ENCODE results near the gene PRELID1. TPM values are rescaled to one million over a fixed set of nuclear protein-coding genes. Genes with fewer than 3 reads are reported as not detected.

Gene PRELID1
- total RNA-seq, 2 experiments from 2014 or later: 33.1 to 35.0 TPM

DNA sequence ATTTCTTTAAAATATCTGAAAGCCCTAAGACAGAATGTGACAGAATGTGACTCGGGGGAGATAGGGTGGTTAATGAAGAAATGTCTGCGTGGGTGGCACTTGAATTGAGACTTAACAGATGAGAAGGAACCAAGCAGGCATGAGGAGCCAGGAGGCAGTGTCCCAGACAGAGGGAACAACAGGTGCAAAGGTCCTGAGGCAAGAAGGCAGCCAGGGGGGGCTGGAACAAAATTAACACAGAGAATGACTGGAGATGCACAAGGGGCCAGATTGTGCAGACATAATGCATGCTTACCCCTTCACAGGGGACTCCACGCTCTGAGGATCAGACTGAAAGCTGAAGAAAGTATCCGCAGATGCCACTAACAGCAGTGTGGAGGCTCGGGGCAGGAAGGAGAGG is 46.2 kb downstream of the PRELID1 start:
- H3K9me3 Mint-ChIP-seq: no peaks in the 10 kb centered on the region
- Histone ChIP-seq H3K4me1 (ENCODE audit: insufficient read depth, low read length) (peaks cover 46% of the 10 kb centered on the region), H3K27ac (ENCODE audit: low read depth in 1 of 2, low read length in 2 of 2) (no peak overlapping the region), H3K9me3 (ENCODE audit: control insufficient read depth in 1 of 2, insufficient read depth in 1 of 2, low read length in 2 of 2) (no peaks in the 10 kb centered on the region), H3K36me3 (ENCODE audit: insufficient read depth, low read length) (peaks cover 32% of the 10 kb centered on the region), H3K27me3 (ENCODE audit: control insufficient read depth in 1 of 2, insufficient read depth in 2 of 2, low read length in 2 of 2) (no peaks in the 10 kb centered on the region), H3K4me3 (ENCODE audit: low read length) (no peak overlapping the region)
- H3K4me1 Mint-ChIP-seq (ENCODE audit: low read depth): peaks cover 60% of the 10 kb centered on the region
- DNase-seq: no peak
- peaks cover 50% of the 10 kb centered on the region for H3K36me3 Mint-ChIP-seq (ENCODE audit: low read depth)
- peak overlapping the region; percentile 95 for H3K4me3 Mint-ChIP-seq
- POLR2A ChIA-PET: no interaction called here
- TF ChIP-seq, protein P1, sequence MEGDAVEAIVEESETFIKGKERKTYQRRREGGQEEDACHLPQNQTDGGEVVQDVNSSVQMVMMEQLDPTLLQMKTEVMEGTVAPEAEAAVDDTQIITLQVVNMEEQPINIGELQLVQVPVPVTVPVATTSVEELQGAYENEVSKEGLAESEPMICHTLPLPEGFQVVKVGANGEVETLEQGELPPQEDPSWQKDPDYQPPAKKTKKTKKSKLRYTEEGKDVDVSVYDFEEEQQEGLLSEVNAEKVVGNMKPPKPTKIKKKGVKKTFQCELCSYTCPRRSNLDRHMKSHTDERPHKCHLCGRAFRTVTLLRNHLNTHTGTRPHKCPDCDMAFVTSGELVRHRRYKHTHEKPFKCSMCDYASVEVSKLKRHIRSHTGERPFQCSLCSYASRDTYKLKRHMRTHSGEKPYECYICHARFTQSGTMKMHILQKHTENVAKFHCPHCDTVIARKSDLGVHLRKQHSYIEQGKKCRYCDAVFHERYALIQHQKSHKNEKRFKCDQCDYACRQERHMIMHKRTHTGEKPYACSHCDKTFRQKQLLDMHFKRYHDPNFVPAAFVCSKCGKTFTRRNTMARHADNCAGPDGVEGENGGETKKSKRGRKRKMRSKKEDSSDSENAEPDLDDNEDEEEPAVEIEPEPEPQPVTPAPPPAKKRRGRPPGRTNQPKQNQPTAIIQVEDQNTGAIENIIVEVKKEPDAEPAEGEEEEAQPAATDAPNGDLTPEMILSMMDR (IDR thresholded peaks at IDR 0.05): no peak
- CTCF ChIA-PET: interaction anchor here (1.2 to 1.6 kb wide), 2 partner anchors 31 to 41 kb away, joined by 4 to 5 read pairs; no protein-coding TSS in a partner anchor
- no peaks in the 10 kb centered on the region for H3K27me3 Mint-ChIP-seq
- intact Hi-C loops (cut with DNase I, micrococcal nuclease): loop anchor here in 1 of 2 experiments (5.0 to 10.0 kb wide), 3 partner anchors 217 to 965 kb away; partner anchors contain the start of genes HIGD2A, NHP2, NOP16 and NSD1
- H3K27ac Mint-ChIP-seq: peak overlapping the region; percentile 98
- ATAC-seq (ENCODE audit: poor library complexity): no peak

DNA sequence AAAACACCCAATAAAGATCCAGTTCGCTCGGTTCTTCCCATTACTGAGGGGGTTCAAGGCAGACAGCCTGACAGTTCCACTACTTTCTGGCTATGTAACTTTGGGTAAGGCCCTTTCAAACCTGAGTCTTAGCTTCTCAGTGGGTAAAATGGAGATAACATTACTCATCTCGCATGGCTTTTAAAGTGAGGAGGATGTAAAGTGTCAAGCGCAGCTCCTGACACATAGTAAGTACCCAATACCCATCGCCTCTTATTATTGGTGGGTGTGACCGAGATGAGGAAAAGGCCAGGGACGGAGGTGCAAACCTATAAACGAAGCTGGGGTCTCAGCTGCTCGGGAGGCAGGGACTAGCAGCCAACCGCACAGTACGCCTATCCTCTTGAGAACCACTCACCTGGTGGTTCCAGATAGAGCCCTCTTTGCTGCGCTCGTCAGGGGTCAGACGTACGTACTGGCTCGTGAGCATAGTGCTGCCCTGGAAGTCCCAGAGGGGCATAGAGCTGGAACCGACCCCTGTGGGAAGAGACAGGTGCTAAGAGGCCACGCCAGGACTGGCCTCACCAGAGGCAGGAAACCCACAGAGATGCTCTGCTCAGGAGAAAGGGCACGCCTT is 47.3 kb downstream of the PRELID1 start:
- peaks cover 46% of the 10 kb centered on the region for H3K36me3 Mint-ChIP-seq (ENCODE audit: low read depth)
- intact Hi-C loops (cut with DNase I, micrococcal nuclease): loop anchor here in 1 of 2 experiments (1.0 to 10.0 kb wide), 4 partner anchors 219 to 966 kb away; partner anchors contain the start of genes B4GALT7, HIGD2A, NHP2 and NOP16
- peak overlapping the region; percentile 95 for H3K4me3 Mint-ChIP-seq
- H3K4me1 ChIP-seq (ENCODE audit: insufficient read depth, low read length): peaks cover 57% of the 10 kb centered on the region
- H3K9me3 ChIP-seq (ENCODE audit: control insufficient read depth in 1 of 2, insufficient read depth in 1 of 2, low read length in 2 of 2): no peaks in the 10 kb centered on the region
- CTCF ChIA-PET: interaction anchor here (1.0 to 2.0 kb wide), 6 partner anchors 18 to 103 kb away, joined by 3 to 13 read pairs (median 5); no protein-coding TSS in a partner anchor
- H3K27ac Mint-ChIP-seq: peak overlapping the region; percentile 98
- ATAC-seq (ENCODE audit: poor library complexity) (no peak), DNase-seq (no peak)
- peaks cover 71% of the 10 kb centered on the region for H3K4me1 Mint-ChIP-seq (ENCODE audit: low read depth)
- H3K4me3 ChIP-seq (ENCODE audit: low read length): peak overlapping the region; percentile 95
- POLR2A ChIA-PET: interaction anchor here (1.0 to 2.5 kb wide), 16 partner anchors 9 to 242 kb away, joined by 3 to 17 read pairs (median 8); partner anchors contain the start of genes GRK6, PRELID1, RAB24 and TMED9
- H3K27ac ChIP-seq (ENCODE audit: low read depth in 1 of 2, low read length in 2 of 2): peak overlapping the region; percentile 85 to 95
- H3K27me3 Mint-ChIP-seq: no peaks in the 10 kb centered on the region
- TF ChIP-seq, protein P1 (IDR thresholded peaks at IDR 0.05): no peak
- H3K36me3 ChIP-seq (ENCODE audit: insufficient read depth, low read length): peaks cover 31% of the 10 kb centered on the region
- no peaks in the 10 kb centered on the region for H3K27me3 ChIP-seq (ENCODE audit: control insufficient read depth in 1 of 2, insufficient read depth in 2 of 2, low read length in 2 of 2)
- H3K9me3 Mint-ChIP-seq: no peaks in the 10 kb centered on the region

DNA sequence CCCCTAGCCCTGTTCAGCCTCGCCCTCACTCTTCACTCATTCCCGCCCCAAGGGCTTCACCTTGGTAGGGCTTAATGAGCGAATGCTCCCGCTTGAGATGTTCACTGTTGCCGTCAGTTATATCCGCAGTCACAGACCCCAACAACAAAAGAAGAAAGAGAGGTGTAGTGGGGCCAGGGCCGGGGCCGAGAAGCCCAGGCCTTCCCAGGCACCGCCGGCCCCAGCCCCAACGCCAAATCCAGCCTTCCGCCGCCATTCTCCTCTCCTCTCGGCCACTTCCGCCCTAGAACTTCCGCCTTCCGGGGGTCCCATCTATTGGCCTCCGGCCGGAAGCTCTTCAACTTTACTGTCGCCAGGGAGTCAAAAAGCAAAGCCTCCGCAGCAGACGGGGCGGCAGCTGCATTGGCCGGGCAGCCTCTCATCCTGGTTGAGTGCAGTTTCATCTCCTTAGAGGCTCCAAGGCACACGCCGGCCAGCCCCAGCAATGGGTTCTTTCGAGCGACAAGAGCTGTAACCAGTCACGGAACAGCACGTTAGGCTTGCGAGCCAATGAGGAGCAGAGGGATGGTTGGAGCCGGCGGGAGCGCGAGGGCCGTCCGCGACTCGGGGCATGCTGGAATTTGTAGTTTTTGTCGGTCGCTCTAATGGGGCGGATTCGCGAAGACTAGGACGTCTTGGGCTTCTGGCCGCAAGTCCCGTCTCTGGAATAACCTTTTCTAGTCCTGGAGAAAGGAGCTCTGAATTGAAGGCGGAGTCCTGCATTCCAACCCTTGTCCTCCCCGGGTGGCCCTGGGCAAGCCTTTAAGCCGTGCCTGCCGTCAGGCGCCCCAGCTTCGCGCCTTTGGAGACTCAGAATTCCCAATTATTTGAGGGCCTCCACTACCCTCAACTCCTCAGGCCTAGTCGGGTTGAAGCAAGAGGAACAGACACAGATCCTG is 48.1 kb downstream of the PRELID1 start, which contains the start of gene LMAN2:
Gene LMAN2 (minus strand): TSS at position 277 of the 938 bp plus-strand sequence. CDS start 21 bp downstream, at position 256.
- Mint-ChIP-seq H3K36me3 (ENCODE audit: low read depth) (peaks cover 38% of the 10 kb centered on the region), H3K9me3 (no peaks in the 10 kb centered on the region), H3K27me3 (no peaks in the 10 kb centered on the region), H3K4me3 (peak within 1 kb of the TSS; percentile 95), H3K4me1 (ENCODE audit: low read depth) (peaks cover 71% of the 10 kb centered on the region), H3K27ac (peak within 1 kb of the TSS; percentile 98)
- Histone ChIP-seq H3K4me3 (ENCODE audit: low read length) (peak within 1 kb of the TSS; percentile 95), H3K9me3 (ENCODE audit: control insufficient read depth in 1 of 2, insufficient read depth in 1 of 2, low read length in 2 of 2) (no peaks in the 10 kb centered on the region), H3K27me3 (ENCODE audit: control insufficient read depth in 1 of 2, insufficient read depth in 2 of 2, low read length in 2 of 2) (no peaks in the 10 kb centered on the region), H3K27ac (ENCODE audit: low read depth in 1 of 2, low read length in 2 of 2) (peak within 1 kb of the TSS; percentile 85 to 95), H3K36me3 (ENCODE audit: insufficient read depth, low read length) (peaks cover 28% of the 10 kb centered on the region), H3K4me1 (ENCODE audit: insufficient read depth, low read length) (peaks cover 63% of the 10 kb centered on the region)
- intact Hi-C loops (cut with DNase I, micrococcal nuclease): loop anchor here in 1 of 2 experiments (1.0 to 10.0 kb wide), 4 partner anchors 219 to 967 kb away; partner anchors contain the start of genes B4GALT7, HIGD2A, NHP2 and NOP16
- TF ChIP-seq, protein P1 (IDR thresholded peaks at IDR 0.05): no peak
- ChIA-PET CTCF (interaction anchor here (1.0 to 2.0 kb wide), 9 partner anchors 17 to 106 kb away, joined by 3 to 13 read pairs (median 5); no protein-coding TSS in a partner anchor), POLR2A (interaction anchor here (0.8 to 2.5 kb wide), 21 partner anchors 8 to 814 kb away, joined by 3 to 17 read pairs (median 5); partner anchors contain the start of genes GRK6, PRELID1, RAB24 and RNF44)
- ATAC-seq (ENCODE audit: poor library complexity) (peak; percentile 99), DNase-seq (peak; percentile 83 to 96 (median 86))
